HepG2 (cell line): Measurements from ENCODE around the gene CHCHD3. TPM values are rescaled to one million over a fixed set of nuclear protein-coding genes. Genes with fewer than 3 reads are reported as not detected.

ENCODE experiments used
- ATAC-seq: fragments of 200-7000 bp; cut with Tn5 transposase; 3 replicates; pipeline ENCODE4 v1.9.1; 2020; ENCODE audit warnings: mild to moderate bottlenecking, moderate library complexity
- BruUV-seq: library from RNA; stranded (reverse); fragments of 400-500 nt; replicated peaks from 2 replicates; lab custom pipeline; 2021; lab: Mats Ljungman, UMichigan
- CTCF ChIA-PET: fragments of 300-600 bp; formaldehyde crosslinking; extraction: SDS; loops from one replicate; lab custom pipeline; 2021; ENCODE audit warnings: low total read pairs, inconsistent platforms, low intra/inter-chr PET ratio; lab: Yijun Ruan, JAX
- POLR2A ChIA-PET: fragments of 350-600 bp; sonication (Branson Sonifier 250); formaldehyde crosslinking; loops from one replicate; lab custom pipeline; 2020; ENCODE audit warnings: antibody characterized with exemption, inconsistent platforms; lab: Yijun Ruan, JAX
- DNase-seq: peaks from one replicate; pipeline ENCODE4 v3.0.0-alpha.2; 2015; ENCODE audit warnings: low spot score
- FAIRE-seq: peaks from 3 replicates; lab custom pipeline; 2011; peaks lifted over from hg19 to GRCh38; lab: Jason Lieb, UNC
- H2AFZ ChIP-seq: one replicate; pipeline ENCODE4 v1.6.1; 2011; ENCODE audit warnings: low read length, inconsistent platforms
- H3K27ac ChIP-seq: fragments of 300-600 bp; 3 replicates; pipeline ENCODE4 v1.8.0; 2011; ENCODE audit warnings: mixed run types, mild to moderate bottlenecking, mixed read lengths, low read length, inconsistent platforms; ENCODE audit not compliant: insufficient read depth; ENCODE audit errors: extremely low read length
- H3K27me3 ChIP-seq, 2 experiments: fragments of 200-600 bp in 1 of 2; 2 replicates in 1 of 2; 3 replicates in 1 of 2; pipeline versions ENCODE4 v1.6.0 to v1.8.0; 2011; ENCODE audit warnings: low read length in 2 of 2, mild to moderate bottlenecking in 2 of 2, moderate library complexity in 2 of 2, inconsistent platforms in 1 of 2; ENCODE audit not compliant: insufficient read depth in 2 of 2, control insufficient read depth in 1 of 2
- H3K36me3 ChIP-seq, 2 experiments: fragments of 200-600 bp in 1 of 2; replicated peaks in 1 of 2; 2 replicates in 1 of 2; 3 replicates in 1 of 2; pipeline versions ENCODE4 v1.5.1 to v1.8.0; 2011; ENCODE audit warnings: low read length in 2 of 2, inconsistent platforms in 1 of 2; ENCODE audit not compliant: insufficient read depth in 2 of 2, control insufficient read depth in 1 of 2
- H3K4me1 ChIP-seq: 2 replicates; pipeline ENCODE4 v1.5.1; 2012; ENCODE audit warnings: low read length, inconsistent platforms; ENCODE audit not compliant: insufficient read depth
- H3K4me2 ChIP-seq: 2 replicates; pipeline ENCODE4 v1.6.0; 2011; ENCODE audit warnings: low read depth, low read length, inconsistent platforms
- H3K4me3 ChIP-seq, 3 experiments: fragments of 200-600 bp in 1 of 3; sonication (generic), shearing (Covaris generic) in 1 of 3; replicated peaks in 1 of 3; 2 replicates each; pipeline ENCODE4 v1.5.1; 2011 to 2016; ENCODE audit warnings: low read length in 3 of 3, inconsistent platforms in 2 of 3, low read depth in 2 of 3, mild to moderate bottlenecking in 2 of 3, control low read depth in 1 of 3, mixed read lengths in 1 of 3; ENCODE audit not compliant: insufficient read depth in 1 of 3
- H3K79me2 ChIP-seq: one replicate; pipeline ENCODE4 v1.6.1; 2011; ENCODE audit warnings: low read length, inconsistent platforms; ENCODE audit not compliant: insufficient read depth
- H3K9ac ChIP-seq: 2 replicates; pipeline ENCODE4 v1.6.0; 2011; ENCODE audit warnings: mild to moderate bottlenecking, low read depth, low read length, inconsistent platforms; ENCODE audit not compliant: insufficient read depth
- H3K9me3 ChIP-seq: 2 replicates; pipeline ENCODE4 v1.5.1; 2012; ENCODE audit warnings: mild to moderate bottlenecking, low read length
- H4K20me1 ChIP-seq: 2 replicates; pipeline ENCODE4 v1.6.0; 2011; ENCODE audit warnings: inconsistent platforms, mild to moderate bottlenecking, low read length, moderate library complexity; ENCODE audit not compliant: insufficient read depth
- FOXA1 ChIP-seq, 2 experiments: fragments of 450-650 bp in 1 of 2; sonication (generic) in 1 of 2; formaldehyde crosslinking in 1 of 2; IDR thresholded peaks; 2 replicates each; pipeline versions ENCODE4 v1.4.0 to v1.6.1; 2016 to 2020; ENCODE audit warnings: missing genetic modification reagents in 1 of 2
- GABPB1 ChIP-seq: IDR thresholded peaks from 2 replicates; pipeline ENCODE4 v1.6.1; 2016; ENCODE audit warnings: mild to moderate bottlenecking, missing genetic modification reagents, moderate library complexity, missing compliant biosample characterization
- KDM2A ChIP-seq: sonication (generic); formaldehyde crosslinking; IDR thresholded peaks from 2 replicates; pipeline ENCODE4 v1.4.0; 2020; ENCODE audit warnings: low read depth, missing genetic modification reagents, borderline replicate concordance
- SATB2 ChIP-seq: sonication (generic); formaldehyde crosslinking; IDR thresholded peaks from 2 replicates; pipeline ENCODE4 v1.5.0; 2020; ENCODE audit warnings: missing genetic modification reagents
- ZFY ChIP-seq: sonication (generic); formaldehyde crosslinking; IDR thresholded peaks from 2 replicates; pipeline ENCODE4 v1.4.0; 2020; ENCODE audit warnings: missing genetic modification reagents
- ZNF557 ChIP-seq: sonication (generic); formaldehyde crosslinking; IDR thresholded peaks from 2 replicates; pipeline ENCODE4 v1.4.0; 2020; ENCODE audit warnings: missing genetic modification reagents
- WGBS: methylation state at CpG from one replicate; pipeline ENCODE4 v1.1.6; 2017; ENCODE audit warnings: low lambda C conversion rate; 5-methylcytosine and 5-hydroxymethylcytosine counted together
- in situ Hi-C: cut with HindIII; loops from 2 replicates; pipeline ENCODE4 v1.10.0; 2017; ENCODE audit warnings: low pct_unique_long_range_greater_than_20kb; ENCODE audit not compliant: extremely low pct_ligation_motif_present
- intact Hi-C: fragments of 100-400 bp; cut with micrococcal nuclease; formaldehyde crosslinking; loops from one replicate; pipeline ENCODE4 v1.10.0; 2022; ENCODE audit not compliant: unreplicated experiment
- polyA plus RNA-seq, 8 experiments: library from polyadenylated mRNA; depleted of rRNA in 3 of 8; stranded (reverse) in 7 of 8; unstranded in 1 of 8; fragments of >200 nt; fragmentation: Illumina TruSeq in 4 of 8; extraction: Trizol in 4 of 8; gene quantifications; 2 replicates each; pipeline versions ENCODE4 v1.2.1 to v1.2.3, GENCODE V29; 2011 to 2016; ENCODE audit warnings: low read depth in 4 of 8, missing spikeins in 1 of 8, mixed read lengths in 1 of 8; ENCODE audit not compliant: insufficient read depth in 1 of 8
- total RNA-seq, 5 experiments: library from RNA; depleted of rRNA; stranded (reverse); fragments of >200 nt; fragmentation: Illumina TruSeq; extraction: Trizol; gene quantifications; 2 replicates each; pipeline ENCODE4 v1.2.3, GENCODE V29; 2016; ENCODE audit warnings: low read depth in 1 of 5
- TF ChIP-seq, protein P1 (sequence below): sonication (generic); formaldehyde crosslinking; IDR thresholded peaks from 2 replicates; pipeline ENCODE4 v1.4.0; 2020; ENCODE audit warnings: missing genetic modification reagents, mild to moderate bottlenecking, borderline replicate concordance
- TF ChIP-seq, protein P2 (sequence below): sonication (generic); formaldehyde crosslinking; IDR thresholded peaks from 2 replicates; pipeline ENCODE4 v1.8.1; 2023; ENCODE audit warnings: mild to moderate bottlenecking, missing genetic modification reagents, borderline replicate concordance

CHCHD3 gene
- total and polyA plus RNA-seq, 2 of the 13 experiments (the other 11 are each of a cell fraction or from before 2014, with no cell fraction given) = 32.7 to 86.8 TPM

DNA sequence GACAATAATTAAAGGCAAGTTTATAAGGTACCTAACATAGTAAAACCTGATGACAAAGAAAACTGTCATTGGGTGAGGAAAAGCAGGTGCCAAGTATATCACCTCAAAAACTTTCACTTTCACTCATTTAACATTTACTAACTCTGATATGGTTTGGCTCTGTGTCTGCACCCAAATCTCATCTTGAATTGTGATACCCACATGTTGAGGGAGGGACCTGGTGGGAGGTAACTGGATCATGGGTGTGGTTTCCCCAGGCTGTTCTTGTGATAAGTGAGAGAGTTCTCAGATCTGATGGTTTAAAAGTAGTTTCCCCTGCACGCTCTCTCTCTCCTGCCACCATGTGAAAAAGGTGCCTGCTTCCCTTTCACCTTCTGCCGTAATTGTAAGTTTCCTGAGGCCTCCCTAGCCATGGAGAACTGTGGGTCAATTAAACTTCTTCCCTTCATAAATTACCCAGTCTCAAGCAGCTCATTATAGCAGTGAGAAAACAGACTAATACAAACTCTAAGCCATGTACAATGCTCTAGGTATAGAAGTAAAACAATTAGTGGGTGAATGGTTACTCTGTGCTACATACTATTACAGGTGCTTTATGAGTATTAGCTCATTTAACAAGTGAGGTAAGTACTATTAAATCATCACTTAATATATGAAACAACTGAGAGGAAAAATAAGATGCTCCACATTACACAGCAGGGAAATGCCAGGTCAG is 199.0 kb downstream of the CHCHD3 start:
- no TSS peak for BruUV-seq
- H3K9me3 ChIP-seq = no peaks in the 10 kb centered on the region
- H3K4me3 ChIP-seq = no peak overlapping the region
- ChIA-PET CTCF (no interaction called here), POLR2A (no interaction called here)
- TF ChIP-seq, protein P1, sequence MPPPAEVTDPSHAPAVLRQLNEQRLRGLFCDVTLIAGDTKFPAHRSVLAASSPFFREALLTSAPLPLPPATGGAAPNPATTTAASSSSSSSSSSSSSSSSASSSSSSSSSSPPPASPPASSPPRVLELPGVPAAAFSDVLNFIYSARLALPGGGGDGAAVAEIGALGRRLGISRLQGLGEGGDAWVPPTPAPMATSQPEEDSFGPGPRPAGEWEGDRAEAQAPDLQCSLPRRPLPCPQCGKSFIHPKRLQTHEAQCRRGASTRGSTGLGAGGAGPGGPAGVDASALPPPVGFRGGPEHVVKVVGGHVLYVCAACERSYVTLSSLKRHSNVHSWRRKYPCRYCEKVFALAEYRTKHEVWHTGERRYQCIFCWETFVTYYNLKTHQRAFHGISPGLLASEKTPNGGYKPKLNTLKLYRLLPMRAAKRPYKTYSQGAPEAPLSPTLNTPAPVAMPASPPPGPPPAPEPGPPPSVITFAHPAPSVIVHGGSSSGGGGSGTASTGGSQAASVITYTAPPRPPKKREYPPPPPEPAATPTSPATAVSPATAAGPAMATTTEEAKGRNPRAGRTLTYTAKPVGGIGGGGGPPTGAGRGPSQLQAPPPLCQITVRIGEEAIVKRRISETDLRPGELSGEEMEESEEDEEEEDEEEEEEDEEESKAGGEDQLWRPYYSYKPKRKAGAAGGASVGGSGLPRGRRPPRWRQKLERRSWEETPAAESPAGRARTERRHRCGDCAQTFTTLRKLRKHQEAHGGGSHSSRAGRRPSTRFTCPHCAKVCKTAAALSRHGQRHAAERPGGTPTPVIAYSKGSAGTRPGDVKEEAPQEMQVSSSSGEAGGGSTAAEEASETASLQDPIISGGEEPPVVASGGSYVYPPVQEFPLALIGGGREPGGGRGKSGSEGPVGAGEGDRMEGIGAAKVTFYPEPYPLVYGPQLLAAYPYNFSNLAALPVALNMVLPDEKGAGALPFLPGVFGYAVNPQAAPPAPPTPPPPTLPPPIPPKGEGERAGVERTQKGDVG (CRISPR knock-in tag) = no peak
- TF ChIP-seq GABPB1 (CRISPR knock-in tag) = no peak
- no peak overlapping the region for H2AFZ ChIP-seq
- H3K4me2 ChIP-seq = no peak overlapping the region
- no peaks in the 10 kb centered on the region for H3K79me2 ChIP-seq
- WGBS = 97% methylated on average over 2 of the region's 2 CpGs
- no peak for FAIRE-seq
- no peak for ATAC-seq
- intact Hi-C loops = no loop called here
- DNase-seq = no peak
- H3K27ac ChIP-seq = no peak overlapping the region
- H3K36me3 ChIP-seq = no peaks in the 10 kb centered on the region; a peak in 1 of 5 replicates
- H3K4me1 ChIP-seq = no peaks in the 10 kb centered on the region
- no peaks in the 10 kb centered on the region for H4K20me1 ChIP-seq
- H3K27me3 ChIP-seq = no peaks in the 10 kb centered on the region
- in situ Hi-C loops = no loop called here
- H3K9ac ChIP-seq = no peak overlapping the region

DNA sequence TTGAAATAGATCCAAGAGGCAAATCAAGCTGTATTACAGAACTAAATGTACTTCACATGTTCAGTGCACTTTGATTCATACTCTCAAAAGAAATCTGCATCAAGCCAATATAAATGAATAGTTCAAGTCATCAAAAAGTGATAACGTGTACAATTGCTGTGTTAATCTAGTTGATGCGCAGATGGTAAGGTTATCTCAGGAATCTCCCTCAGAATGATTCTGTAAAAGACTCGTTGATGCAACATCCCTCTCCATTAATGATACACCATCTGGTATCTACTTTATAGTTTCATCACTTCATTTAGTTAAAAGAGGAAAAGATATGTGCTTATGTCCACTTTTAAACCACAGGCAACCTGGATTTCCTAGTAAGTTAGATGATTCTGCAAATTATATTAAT is 200.6 kb downstream of the CHCHD3 start:
- Histone ChIP-seq H3K4me3 (no peak overlapping the region), H3K27ac (no peak overlapping the region), H3K9ac (no peak overlapping the region), H3K4me2 (no peak overlapping the region), H4K20me1 (no peaks in the 10 kb centered on the region), H3K27me3 (no peaks in the 10 kb centered on the region), H3K36me3 (no peaks in the 10 kb centered on the region; a peak in 1 of 5 replicates), H3K79me2 (no peaks in the 10 kb centered on the region), H3K9me3 (no peaks in the 10 kb centered on the region), H2AFZ (no peak overlapping the region), H3K4me1 (no peaks in the 10 kb centered on the region)
- in situ Hi-C loops (no loop called here), intact Hi-C loops (no loop called here)
- no TSS peak for BruUV-seq
- 94% methylated on average over 3 of the region's 3 CpGs for WGBS
- CTCF ChIA-PET = no interaction called here
- POLR2A ChIA-PET = no interaction called here
- TF ChIP-seq ZNF557 (CRISPR knock-in tag) = no peak
- TF ChIP-seq KDM2A = no peak
- no peak for TF ChIP-seq SATB2 (CRISPR knock-in tag)
- TF ChIP-seq ZFY (CRISPR knock-in tag) = no peak
- no peak for TF ChIP-seq FOXA1 (IDR thresholded peaks at IDR 0.05)
- TF ChIP-seq FOXA1 (CRISPR knock-in tag; IDR thresholded peaks at IDR 0.05) = no peak
- TF ChIP-seq, protein P2, sequence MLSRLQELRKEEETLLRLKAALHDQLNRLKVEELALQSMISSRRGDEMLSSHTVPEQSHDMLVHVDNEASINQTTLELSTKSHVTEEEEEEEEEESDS (CRISPR knock-in tag) = no peak
- ATAC-seq (no peak), FAIRE-seq (no peak), DNase-seq (no peak)
